T-helper 2 cell treated with Interferon-gamma antibody and Interleukin-4, amounts not matched to agents 100 ng/mL and 5 ng/mL, for 36 hours (primary cell): ENCODE data around the gene MCTP1. TPM values are rescaled to one million over a fixed set of nuclear protein-coding genes. Genes with fewer than 3 reads are reported as not detected.
"Not testable (repeated sequence)": the region's sequence is repeated elsewhere in the genome, so short reads cannot be mapped to it uniquely, and the experiment has no call there.

ENCODE experiments used
- intact Hi-C: fragments of 100-400 bp; cut with micrococcal nuclease; formaldehyde crosslinking; loops from one replicate; pipeline ENCODE4 v1.15.1; 2023
- total RNA-seq: library from RNA; stranded (reverse); gene quantifications from 2 replicates; pipeline ENCODE4 v1.2.3, GENCODE V29; 2022

MCTP1 gene
- total RNA-seq, 1 donor from 2014 or later = not detected

GRCh38 chr5:95256446-95256845 is 28.4 kb downstream of the MCTP1 start:
- intact Hi-C loops = no loop called here

- intact Hi-C loops = no loop called here
These were observed 32.1 kb downstream of the MCTP1 start for GRCh38 chr5:95252801-95253200.

GRCh38 chr5:95251185-95251584 is 33.7 kb downstream of the MCTP1 start:
- intact Hi-C loops = no loop called here

GRCh38 chr5:95244479-95244878 is 40.4 kb downstream of the MCTP1 start:
- intact Hi-C loops = no loop called here

- intact Hi-C loops = no loop called here
These were observed 43.3 kb downstream of the MCTP1 start for GRCh38 chr5:95241635-95242034.

GRCh38 chr5:95241161-95241560 is 43.7 kb downstream of the MCTP1 start:
- intact Hi-C loops = no loop called here

- intact Hi-C loops = no loop called here
These were observed 46.2 kb downstream of the MCTP1 start for GRCh38 chr5:95238560-95239325.

- intact Hi-C loops = no loop called here
These were observed 47.6 kb downstream of the MCTP1 start for GRCh38 chr5:95237324-95237723.

GRCh38 chr5:95235439-95235982 is 49.4 kb downstream of the MCTP1 start:
- intact Hi-C loops = no loop called here

- intact Hi-C loops = no loop called here
These were observed 55.2 kb downstream of the MCTP1 start for GRCh38 chr5:95229646-95230045.

GRCh38 chr5:95224701-95225459 is 60.0 kb downstream of the MCTP1 start:
- intact Hi-C loops = no loop called here

- intact Hi-C loops = no loop called here
These were observed 61.2 kb downstream of the MCTP1 start for GRCh38 chr5:95223566-95224258.

GRCh38 chr5:95222836-95223235 is 62.1 kb downstream of the MCTP1 start:
- intact Hi-C loops = no loop called here

GRCh38 chr5:95221234-95221633 is 63.7 kb downstream of the MCTP1 start:
- intact Hi-C loops = no loop called here

- intact Hi-C loops = no loop called here
These were observed 64.5 kb downstream of the MCTP1 start for GRCh38 chr5:95220381-95220780.

GRCh38 chr5:95219411-95219810 is 65.5 kb downstream of the MCTP1 start:
- intact Hi-C loops = no loop called here

- intact Hi-C loops = no loop called here
These were observed 67.0 kb downstream of the MCTP1 start for GRCh38 chr5:95217881-95218280.

- intact Hi-C loops = no loop called here
These were observed 67.5 kb downstream of the MCTP1 start for GRCh38 chr5:95217351-95217750.

GRCh38 chr5:95216136-95216955 is 68.5 kb downstream of the MCTP1 start:
- intact Hi-C loops = no loop called here

GRCh38 chr5:95207811-95208210 is 77.1 kb downstream of the MCTP1 start:
- intact Hi-C loops = not testable (repeated sequence)

GRCh38 chr5:95194856-95195255 is 90.0 kb downstream of the MCTP1 start:
- intact Hi-C loops = no loop called here
